NCI-H526 (cell line): Measurements from ENCODE around the gene FCER2.
"Not testable (repeated sequence)": the region's sequence is repeated elsewhere in the genome, so short reads cannot be mapped to it uniquely, and the experiment has no call there.

Source experiments
- DNase-seq, 2 experiments: peaks; one replicate each; lab custom pipeline; 2025; lab: John Stamatoyannopoulos, UW

The FCER2 gene, protein sequence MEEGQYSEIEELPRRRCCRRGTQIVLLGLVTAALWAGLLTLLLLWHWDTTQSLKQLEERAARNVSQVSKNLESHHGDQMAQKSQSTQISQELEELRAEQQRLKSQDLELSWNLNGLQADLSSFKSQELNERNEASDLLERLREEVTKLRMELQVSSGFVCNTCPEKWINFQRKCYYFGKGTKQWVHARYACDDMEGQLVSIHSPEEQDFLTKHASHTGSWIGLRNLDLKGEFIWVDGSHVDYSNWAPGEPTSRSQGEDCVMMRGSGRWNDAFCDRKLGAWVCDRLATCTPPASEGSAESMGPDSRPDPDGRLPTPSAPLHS

DNA sequence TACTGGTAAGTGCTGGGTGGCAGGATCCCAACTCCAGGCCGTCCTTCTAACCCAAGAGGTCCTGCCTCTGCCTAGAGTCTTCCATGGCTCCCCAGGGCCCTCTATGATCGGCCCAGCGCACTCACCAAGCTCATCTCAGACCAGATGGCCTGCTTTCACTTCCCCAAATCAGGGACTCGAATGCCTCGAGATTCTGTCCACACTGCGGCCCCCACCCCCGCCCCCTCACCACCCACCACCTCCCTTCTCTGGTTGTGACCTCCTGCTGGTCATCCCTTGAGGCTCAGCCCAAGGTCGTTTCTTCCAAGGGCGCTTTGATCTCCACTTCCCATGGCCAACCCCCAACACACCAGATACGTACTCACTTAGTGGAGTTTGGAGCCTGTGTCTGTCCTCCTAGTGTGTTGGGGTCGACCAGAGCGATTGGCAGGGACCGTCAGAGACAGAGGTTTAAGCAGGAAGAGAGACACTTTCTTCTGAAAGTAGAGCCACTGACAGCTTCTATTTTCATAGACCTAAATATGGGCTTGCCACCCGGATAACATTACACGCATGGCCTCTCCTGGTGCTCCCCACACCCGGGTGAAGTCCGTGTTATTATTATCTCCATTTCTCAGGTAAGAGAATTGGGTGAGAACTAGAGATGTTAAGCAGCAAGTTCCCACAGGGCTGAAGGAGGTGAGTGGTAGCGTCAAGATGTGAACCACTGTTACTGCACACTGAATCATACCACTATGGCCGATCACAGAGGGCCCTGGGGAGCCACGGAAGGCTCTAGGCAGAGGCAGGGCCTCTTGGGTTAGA is at the start of gene FCER2:
TSS of gene FCER2 (minus strand) at position 478 of the 804 bp plus-strand sequence. CDS start 2,371 bp downstream, outside the sequence.
- no peak for DNase-seq

- DNase-seq, result no peak
Observed at GRCh38 chr19:7751157-7751783, 49.3 kb upstream of the FCER2 start.

DNA sequence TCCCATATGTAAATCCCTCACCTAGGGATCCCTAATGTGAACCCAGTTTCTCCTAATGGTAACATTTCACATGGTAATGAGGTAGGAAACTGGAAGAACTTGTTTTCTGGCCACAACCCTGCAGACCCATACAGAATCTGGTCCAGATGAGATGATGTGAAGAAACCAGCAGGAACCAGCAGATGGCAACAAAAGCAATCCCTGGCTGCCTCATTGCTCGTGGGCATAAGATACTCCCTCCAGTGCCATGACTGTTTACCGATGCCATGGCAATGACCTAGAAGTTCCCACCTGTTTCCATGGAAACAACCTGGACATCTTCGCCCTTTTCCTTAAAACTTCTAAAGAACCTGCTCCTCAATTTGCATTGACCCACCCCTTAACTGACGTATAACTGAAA is 46.8 kb upstream of the FCER2 start:
- DNase-seq, result peak in 1 of 2 experiments; percentile 44

DNA sequence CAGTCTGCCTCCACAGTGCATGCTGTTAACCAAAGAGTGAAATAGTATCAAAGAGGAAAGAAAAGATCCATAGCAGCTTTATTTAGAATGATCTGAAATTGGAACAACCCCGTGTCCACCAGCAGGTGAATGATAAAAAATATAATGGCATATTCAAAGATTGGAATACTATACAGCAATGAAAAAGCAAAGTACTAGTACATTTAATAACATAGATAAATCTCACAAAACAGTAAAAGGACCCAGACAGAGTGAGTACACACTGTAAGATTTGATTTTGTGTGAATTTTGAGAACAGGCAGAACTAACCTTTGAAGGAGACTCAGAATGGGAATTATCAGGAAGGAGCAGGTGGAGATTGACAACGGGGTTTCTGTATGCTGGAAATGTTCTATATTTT is 46.2 kb upstream of the FCER2 start:
- no peak for DNase-seq

GRCh38 chr19:7746903-7747884 is 45.3 kb upstream of the FCER2 start, which contains the start of gene CD209:
Gene CD209, minus strand, starts transcription at chr19:7747534. Its CDS starts 23 bp downstream, at chr19:7747511.
- DNase-seq, result no peak

DNA sequence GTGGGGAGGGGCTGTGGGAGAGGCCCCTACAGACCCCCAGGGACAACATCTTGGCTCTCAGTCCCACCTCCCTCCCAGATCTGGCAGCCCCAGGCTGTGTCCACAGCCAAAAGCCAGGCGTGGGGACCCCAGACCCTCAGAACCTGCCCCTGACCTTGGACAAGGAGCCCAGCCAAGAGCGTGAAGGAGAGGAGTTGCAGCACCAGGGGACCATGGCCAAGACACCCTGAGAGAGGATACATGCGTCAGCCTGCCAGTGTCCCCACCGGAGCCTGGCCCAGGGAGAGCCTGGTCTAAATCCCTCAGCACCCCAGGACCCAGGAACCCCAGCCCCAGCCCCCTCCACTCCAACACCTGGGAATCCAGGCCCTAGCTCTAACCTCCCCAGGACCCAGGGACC is 44.4 kb upstream of the FCER2 start:
- not testable (repeated sequence) for DNase-seq

DNA sequence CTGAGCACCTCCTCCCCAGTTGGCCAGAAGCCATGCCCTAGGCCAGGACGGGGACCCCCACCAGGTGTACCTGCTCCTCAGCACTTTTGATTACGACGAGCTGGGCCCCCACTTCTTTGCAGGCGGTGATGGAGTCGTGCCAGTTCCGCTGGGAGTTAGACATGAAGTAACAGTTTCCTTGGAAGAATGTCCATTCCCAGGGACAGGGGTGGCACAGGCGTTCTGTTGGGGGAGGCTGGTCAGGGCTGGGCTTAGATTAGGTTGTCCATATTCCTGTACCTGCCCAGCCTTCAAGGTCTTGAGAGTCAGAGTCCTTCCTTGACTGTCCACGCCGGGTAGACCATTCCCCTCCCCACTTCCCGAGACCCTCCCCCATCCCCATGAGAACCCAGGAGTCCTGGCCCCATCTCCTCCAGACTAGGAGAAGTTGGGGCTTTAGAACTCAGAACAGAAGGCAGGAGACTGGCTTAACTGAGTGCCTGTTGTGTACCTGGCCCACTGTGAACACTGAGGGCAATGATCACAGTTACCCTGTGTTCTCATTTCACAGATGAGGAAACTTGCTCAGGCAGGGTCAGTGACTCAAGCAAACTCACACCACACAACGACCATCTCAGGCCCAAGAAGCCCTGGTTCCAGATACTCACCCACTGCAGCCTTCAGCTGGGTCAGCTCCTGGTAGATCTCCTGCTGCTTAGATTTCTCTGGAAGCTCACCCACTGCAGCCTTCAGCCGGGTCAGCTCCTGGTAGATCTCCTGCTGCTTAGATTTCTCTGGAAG is 43.1 kb upstream of the FCER2 start:
- DNase-seq, result no peak

GRCh38 chr19:7744199-7744786 is 42.4 kb upstream of the FCER2 start:
- no peak for DNase-seq

DNA sequence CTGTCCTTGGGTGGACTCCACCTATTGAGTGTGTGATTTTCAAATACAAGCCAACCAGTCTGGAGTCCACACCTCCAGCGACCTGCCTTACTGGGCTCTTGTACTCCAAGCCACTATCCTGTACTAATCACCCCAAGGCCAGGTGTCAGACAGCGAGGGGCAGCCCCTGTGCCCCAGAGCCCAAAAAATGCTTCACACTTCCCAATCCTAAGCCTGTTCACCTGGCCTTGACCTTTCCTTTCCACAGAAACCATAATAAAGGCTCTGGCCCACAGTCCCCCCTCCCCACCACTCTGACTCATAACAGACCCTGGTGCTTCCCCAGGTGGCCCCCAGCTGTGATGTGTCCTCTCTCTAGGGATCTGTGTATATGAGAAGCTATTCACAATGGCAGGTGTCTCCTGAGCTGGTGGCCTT is 41.5 kb upstream of the FCER2 start:
- no peak for DNase-seq

DNA sequence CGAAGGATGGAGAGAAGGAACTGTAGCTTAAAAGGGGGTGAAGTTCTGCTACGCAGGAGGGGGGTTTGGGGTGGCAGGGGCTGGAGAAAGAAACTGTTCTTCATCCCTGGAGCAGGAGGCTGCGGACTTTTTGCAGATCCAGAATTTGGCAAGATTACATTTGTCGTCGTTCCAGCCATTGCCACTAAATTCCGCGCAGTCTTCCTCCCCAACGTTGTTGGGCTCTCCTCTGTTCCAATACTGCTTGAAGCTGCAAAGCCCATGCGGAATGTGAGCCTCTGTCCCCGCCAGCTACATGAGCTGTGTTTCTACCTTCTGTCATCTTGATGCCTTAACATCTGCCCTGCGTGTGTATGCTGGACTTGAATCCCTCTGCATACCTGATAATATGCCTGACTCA is 41.1 kb upstream of the FCER2 start:
- no peak for DNase-seq

DNA sequence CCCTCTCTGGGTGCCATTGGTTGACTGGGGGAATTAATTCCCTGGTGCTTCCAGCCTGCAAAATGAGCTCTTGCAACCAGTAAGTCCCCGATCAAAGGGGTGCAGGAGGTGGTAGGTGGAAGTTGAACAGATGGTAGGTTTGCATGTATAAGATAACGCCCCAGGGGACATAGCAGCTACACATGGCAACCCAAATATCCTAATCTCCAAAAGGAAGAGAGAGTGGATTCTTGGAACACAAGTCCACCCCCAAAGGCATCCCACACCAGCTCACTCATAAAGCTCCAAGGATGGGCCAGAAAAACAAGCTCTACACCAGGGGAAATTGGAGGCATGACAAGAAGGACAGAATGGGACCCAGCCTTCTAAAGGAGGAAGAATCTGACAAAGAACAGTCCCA is 40.6 kb upstream of the FCER2 start:
- DNase-seq, result no peak

GRCh38 chr19:7740682-7741054 is 38.7 kb upstream of the FCER2 start:
- DNase-seq, result no peak

DNA sequence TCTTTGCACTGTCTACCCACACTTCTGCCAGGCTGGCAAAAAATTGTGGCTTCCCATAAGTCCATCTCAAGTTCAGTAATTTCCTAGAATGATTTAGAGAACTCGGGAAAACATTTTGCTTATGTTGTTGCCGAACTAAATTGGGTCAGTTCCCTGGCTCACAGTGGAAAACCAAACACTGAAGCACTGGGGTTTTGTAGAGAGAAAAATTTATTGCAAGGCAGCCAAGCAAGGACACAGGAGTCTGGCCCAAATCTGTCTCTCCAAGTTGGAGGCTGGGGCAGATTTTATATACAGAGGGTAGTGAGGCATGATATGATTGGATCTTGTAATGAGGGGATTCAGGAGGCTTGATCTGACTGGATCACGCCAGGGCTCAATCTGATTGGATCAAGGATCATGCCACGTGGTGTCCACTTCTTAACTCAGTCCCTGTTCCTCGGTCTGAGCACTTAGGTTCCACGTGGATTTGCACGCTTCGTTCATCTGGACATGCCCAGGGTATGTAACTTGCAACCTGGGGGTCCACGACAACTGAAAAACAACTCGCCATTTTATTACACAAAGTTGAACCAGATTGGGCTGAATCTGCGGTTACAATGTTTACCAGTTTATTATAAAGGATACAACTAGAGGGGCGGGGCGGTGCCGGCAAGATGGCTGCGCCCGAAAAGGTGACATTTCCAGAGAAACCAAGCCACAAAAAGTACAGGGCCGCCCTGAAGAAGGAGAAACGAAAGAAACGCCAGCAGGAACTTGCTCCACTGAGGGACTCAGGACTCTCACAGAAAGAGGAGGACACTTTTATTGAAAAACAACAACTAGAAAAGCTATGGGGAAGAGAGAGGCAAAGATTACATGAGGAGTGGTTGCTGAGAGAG is 38.1 kb upstream of the FCER2 start:
- no peak for DNase-seq

- DNase-seq, result no peak
Observed at GRCh38 chr19:7739211-7739755, 37.4 kb upstream of the FCER2 start.

DNA sequence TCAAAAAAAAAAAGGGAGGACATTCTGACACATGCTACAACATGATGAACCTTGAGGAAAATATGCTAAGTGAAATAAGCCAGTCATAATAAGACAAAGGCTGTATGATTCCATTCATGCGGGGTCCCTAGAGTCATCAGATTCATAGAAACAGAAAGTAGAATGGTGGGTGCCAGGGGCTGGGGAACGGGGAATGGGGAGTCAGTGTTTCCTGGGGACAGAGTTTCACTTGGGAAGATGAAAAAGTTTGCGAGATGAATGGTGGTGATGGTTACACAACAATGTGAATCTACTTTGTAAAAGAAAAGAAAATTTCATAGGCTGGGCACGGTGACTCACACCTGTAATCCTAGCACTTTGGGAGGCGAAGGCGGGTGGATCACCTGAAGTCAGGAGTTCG is 36.1 kb upstream of the FCER2 start:
- no peak for DNase-seq

DNA sequence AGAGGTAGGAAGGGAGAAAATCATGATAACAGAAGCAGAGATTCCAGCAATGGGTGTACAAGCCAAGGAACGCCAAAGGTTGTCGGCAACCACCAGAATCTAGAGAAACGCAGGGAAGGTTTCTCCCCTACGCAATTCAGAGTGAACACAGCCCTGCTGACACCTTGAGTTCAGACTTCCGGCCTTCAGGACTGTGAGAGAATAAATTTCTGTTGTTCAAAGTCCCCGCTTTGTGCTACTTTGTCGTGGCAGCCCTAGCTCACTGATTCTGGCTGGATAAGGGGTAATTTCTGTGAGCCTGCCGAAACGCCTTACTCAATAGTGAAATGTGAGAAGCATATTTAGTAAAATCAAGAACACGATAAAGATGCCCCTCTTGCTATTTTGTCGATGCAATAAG is 35.3 kb upstream of the FCER2 start:
- no peak for DNase-seq

- DNase-seq, result no peak
Observed at GRCh38 chr19:7736148-7736547, 34.2 kb upstream of the FCER2 start.

GRCh38 chr19:7734220-7735203 is 32.6 kb upstream of the FCER2 start:
- DNase-seq, result no peak
